Measurements from ENCODE around the gene ONECUT2. TPM values are rescaled to one million over a fixed set of nuclear protein-coding genes. Genes with fewer than 3 reads are reported as not detected.

The ONECUT2 gene
- total and polyA plus RNA-seq, 9 of the 15 experiments (the other 6 are each of a cell fraction or from before 2014, with no cell fraction given): 0.27 to 2.5 (median 0.83) TPM

DNA sequence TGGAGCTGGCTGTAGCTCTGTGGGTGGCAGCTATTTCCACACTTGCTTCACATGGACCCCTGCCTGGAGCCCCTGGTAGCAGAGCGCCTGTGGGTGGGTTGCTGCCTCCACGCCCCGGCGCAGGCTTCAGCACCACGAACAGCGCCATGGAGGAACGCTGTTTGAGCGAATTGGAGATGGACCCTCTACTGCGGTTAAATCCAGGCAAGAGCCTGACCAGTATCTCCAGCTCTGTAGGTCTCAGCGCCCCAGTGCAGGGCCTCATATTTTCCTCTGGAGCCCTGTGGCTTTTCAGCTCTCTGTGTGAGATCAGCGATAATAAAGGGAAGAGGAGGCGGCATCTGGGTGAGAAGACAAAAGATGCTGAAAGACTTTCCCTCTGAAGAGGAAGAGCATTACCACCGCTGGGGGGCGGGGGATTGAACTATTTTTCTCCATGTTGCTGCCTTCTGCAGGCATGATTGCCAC is 12.0 kb downstream of the ONECUT2 start (continued):
- TF ChIP-seq, protein P1, sequence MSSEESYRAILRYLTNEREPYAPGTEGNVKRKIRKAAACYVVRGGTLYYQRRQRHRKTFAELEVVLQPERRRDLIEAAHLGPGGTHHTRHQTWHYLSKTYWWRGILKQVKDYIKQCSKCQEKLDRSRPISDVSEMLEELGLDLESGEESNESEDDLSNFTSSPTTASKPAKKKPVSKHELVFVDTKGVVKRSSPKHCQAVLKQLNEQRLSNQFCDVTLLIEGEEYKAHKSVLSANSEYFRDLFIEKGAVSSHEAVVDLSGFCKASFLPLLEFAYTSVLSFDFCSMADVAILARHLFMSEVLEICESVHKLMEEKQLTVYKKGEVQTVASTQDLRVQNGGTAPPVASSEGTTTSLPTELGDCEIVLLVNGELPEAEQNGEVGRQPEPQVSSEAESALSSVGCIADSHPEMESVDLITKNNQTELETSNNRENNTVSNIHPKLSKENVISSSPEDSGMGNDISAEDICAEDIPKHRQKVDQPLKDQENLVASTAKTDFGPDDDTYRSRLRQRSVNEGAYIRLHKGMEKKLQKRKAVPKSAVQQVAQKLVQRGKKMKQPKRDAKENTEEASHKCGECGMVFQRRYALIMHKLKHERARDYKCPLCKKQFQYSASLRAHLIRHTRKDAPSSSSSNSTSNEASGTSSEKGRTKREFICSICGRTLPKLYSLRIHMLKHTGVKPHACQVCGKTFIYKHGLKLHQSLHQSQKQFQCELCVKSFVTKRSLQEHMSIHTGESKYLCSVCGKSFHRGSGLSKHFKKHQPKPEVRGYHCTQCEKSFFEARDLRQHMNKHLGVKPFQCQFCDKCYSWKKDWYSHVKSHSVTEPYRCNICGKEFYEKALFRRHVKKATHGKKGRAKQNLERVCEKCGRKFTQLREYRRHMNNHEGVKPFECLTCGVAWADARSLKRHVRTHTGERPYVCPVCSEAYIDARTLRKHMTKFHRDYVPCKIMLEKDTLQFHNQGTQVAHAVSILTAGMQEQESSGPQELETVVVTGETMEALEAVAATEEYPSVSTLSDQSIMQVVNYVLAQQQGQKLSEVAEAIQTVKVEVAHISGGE (CRISPR knock-in tag; IDR thresholded peaks at IDR 0.05): no peak
- TF ChIP-seq EHMT2 (IDR thresholded peaks at IDR 0.05) (peak; percentile 94), SPI1 (IDR thresholded peaks at IDR 0.05; ENCODE audit: borderline replicate concordance, low read depth, low read length) (peak; percentile 4; the same call in 1 of the 2 replicates), PML (IDR thresholded peaks at IDR 0.05; ENCODE audit: low read length) (no peak), DMBX1 (CRISPR knock-in tag; IDR thresholded peaks at IDR 0.05; ENCODE audit: borderline replicate concordance) (no peak), ZNF354B (CRISPR knock-in tag; IDR thresholded peaks at IDR 0.05) (no peak), MCM2 (IDR thresholded peaks at IDR 0.05; ENCODE audit: low read depth) (no peak), THRAP3 (IDR thresholded peaks at IDR 0.05; ENCODE audit: borderline replicate concordance) (no peak), CCNT2 (IDR thresholded peaks at IDR 0.05; ENCODE audit: borderline replicate concordance, extremely low read depth, insufficient read length, low read depth, low read length) (no peak)
- TF ChIP-seq, protein P2, sequence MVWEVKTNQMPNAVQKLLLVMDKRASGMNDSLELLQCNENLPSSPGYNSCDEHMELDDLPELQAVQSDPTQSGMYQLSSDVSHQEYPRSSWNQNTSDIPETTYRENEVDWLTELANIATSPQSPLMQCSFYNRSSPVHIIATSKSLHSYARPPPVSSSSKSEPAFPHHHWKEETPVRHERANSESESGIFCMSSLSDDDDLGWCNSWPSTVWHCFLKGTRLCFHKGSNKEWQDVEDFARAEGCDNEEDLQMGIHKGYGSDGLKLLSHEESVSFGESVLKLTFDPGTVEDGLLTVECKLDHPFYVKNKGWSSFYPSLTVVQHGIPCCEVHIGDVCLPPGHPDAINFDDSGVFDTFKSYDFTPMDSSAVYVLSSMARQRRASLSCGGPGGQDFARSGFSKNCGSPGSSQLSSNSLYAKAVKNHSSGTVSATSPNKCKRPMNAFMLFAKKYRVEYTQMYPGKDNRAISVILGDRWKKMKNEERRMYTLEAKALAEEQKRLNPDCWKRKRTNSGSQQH (CRISPR knock-in tag; IDR thresholded peaks at IDR 0.05): no peak
- TF ChIP-seq, protein P3, sequence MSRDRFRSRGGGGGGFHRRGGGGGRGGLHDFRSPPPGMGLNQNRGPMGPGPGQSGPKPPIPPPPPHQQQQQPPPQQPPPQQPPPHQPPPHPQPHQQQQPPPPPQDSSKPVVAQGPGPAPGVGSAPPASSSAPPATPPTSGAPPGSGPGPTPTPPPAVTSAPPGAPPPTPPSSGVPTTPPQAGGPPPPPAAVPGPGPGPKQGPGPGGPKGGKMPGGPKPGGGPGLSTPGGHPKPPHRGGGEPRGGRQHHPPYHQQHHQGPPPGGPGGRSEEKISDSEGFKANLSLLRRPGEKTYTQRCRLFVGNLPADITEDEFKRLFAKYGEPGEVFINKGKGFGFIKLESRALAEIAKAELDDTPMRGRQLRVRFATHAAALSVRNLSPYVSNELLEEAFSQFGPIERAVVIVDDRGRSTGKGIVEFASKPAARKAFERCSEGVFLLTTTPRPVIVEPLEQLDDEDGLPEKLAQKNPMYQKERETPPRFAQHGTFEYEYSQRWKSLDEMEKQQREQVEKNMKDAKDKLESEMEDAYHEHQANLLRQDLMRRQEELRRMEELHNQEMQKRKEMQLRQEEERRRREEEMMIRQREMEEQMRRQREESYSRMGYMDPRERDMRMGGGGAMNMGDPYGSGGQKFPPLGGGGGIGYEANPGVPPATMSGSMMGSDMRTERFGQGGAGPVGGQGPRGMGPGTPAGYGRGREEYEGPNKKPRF (IDR thresholded peaks at IDR 0.05; ENCODE audit: low read depth, low read length): no peak
- TF ChIP-seq, protein P4, sequence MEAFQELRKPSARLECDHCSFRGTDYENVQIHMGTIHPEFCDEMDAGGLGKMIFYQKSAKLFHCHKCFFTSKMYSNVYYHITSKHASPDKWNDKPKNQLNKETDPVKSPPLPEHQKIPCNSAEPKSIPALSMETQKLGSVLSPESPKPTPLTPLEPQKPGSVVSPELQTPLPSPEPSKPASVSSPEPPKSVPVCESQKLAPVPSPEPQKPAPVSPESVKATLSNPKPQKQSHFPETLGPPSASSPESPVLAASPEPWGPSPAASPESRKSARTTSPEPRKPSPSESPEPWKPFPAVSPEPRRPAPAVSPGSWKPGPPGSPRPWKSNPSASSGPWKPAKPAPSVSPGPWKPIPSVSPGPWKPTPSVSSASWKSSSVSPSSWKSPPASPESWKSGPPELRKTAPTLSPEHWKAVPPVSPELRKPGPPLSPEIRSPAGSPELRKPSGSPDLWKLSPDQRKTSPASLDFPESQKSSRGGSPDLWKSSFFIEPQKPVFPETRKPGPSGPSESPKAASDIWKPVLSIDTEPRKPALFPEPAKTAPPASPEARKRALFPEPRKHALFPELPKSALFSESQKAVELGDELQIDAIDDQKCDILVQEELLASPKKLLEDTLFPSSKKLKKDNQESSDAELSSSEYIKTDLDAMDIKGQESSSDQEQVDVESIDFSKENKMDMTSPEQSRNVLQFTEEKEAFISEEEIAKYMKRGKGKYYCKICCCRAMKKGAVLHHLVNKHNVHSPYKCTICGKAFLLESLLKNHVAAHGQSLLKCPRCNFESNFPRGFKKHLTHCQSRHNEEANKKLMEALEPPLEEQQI (IDR thresholded peaks at IDR 0.05): 0 out of 2 replicates have a peak, but pooled peaks have one; percentile 35
- TF ChIP-seq, protein P5, sequence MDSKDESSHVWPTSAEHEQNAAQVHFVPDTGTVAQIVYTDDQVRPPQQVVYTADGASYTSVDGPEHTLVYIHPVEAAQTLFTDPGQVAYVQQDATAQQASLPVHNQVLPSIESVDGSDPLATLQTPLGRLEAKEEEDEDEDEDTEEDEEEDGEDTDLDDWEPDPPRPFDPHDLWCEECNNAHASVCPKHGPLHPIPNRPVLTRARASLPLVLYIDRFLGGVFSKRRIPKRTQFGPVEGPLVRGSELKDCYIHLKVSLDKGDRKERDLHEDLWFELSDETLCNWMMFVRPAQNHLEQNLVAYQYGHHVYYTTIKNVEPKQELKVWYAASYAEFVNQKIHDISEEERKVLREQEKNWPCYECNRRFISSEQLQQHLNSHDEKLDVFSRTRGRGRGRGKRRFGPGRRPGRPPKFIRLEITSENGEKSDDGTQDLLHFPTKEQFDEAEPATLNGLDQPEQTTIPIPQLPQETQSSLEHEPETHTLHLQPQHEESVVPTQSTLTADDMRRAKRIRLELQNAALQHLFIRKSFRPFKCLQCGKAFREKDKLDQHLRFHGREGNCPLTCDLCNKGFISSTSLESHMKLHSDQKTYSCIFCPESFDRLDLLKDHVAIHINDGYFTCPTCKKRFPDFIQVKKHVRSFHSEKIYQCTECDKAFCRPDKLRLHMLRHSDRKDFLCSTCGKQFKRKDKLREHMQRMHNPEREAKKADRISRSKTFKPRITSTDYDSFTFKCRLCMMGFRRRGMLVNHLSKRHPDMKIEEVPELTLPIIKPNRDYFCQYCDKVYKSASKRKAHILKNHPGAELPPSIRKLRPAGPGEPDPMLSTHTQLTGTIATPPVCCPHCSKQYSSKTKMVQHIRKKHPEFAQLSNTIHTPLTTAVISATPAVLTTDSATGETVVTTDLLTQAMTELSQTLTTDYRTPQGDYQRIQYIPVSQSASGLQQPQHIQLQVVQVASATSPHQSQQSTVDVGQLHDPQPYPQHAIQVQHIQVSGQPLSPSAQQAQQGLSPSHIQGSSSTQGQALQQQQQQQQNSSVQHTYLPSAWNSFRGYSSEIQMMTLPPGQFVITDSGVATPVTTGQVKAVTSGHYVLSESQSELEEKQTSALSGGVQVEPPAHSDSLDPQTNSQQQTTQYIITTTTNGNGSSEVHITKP (IDR thresholded peaks at IDR 0.05; ENCODE audit: partially characterized antibody): no peak
